Measurements from ENCODE around the gene MRPL24. TPM values are rescaled to one million over a fixed set of nuclear protein-coding genes. Genes with fewer than 3 reads are reported as not detected.

MRPL24 gene
- total and polyA plus RNA-seq, 10 of the 15 experiments (the other 5 are each of a cell fraction or from before 2014, with no cell fraction given), result 87.4 to 269 (median 134) TPM

DNA sequence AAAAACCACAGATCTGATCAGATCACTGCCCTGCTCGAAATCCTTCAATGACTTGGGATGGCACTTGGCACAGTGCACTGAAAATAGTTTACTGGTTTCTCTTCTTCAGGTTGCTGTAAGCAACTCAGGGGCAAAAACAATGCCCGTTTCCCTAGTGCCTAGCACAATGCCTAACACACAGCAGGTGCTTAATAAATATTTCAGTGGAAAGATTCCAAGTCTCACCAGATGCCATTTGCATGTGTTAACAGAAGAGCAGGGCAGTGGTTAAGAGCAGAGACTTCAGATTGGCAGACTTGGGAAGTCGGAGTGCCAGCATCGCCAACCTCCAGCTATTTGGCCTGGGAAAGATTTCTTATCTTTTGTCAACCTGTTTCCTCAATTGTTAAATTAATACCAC, 23.5 kb downstream of the MRPL24 start:
- POLR2A ChIA-PET, result no interaction called here
- DNase-seq (ENCODE audit: low read depth, low spot score) (no peak), FAIRE-seq (no peak), ATAC-seq (no peak)
- H2AFZ ChIP-seq (ENCODE audit: control insufficient read depth, low read depth, low read length), result no peak overlapping the region
- WGBS (ENCODE audit: insufficient coverage, insufficient replicate concordance, low lambda C conversion rate, missing lambda C conversion rate), result 77% methylated on average over 4 of the region's 4 CpGs
- peaks cover 7% of the 10 kb centered on the region for H3K4me1 ChIP-seq (ENCODE audit: control insufficient read depth, insufficient read depth, low read length)
- CTCF ChIA-PET, result interaction anchor here (10.0 kb wide), 1 partner anchor 27 kb away, joined by 68 read pairs; no protein-coding TSS in a partner anchor
- peaks cover 12% of the 10 kb centered on the region for H3K79me2 ChIP-seq (ENCODE audit: control insufficient read depth, insufficient read depth, low read length)
- no TSS peak for BruUV-seq (replicated peaks)
- no peaks in the 10 kb centered on the region; the same call in 1 of the 2 replicates for H4K20me1 ChIP-seq (ENCODE audit: control insufficient read depth, insufficient read depth)
- no peak overlapping the region for H3K4me2 ChIP-seq (ENCODE audit: control insufficient read depth, insufficient read depth)
- no peak overlapping the region for H3K9ac ChIP-seq (ENCODE audit: control insufficient read depth, insufficient read depth, low read length)
- H3K4me3 ChIP-seq, result no peak overlapping the region
- H3K36me3 ChIP-seq (ENCODE audit: control insufficient read depth in 2 of 2, insufficient read depth in 2 of 2, low read length in 1 of 2), result peaks cover 4 to 16% of the 10 kb centered on the region in 2 experiments
- H3K27me3 ChIP-seq (replicated peaks in 1 of 2; ENCODE audit: control insufficient read depth in 2 of 2, insufficient read depth in 2 of 2, low read length in 1 of 2), result no peaks in the 10 kb centered on the region
- SMC1A ChIA-PET (ENCODE audit: uncharacterized antibody, unreplicated experiment), result no interaction called here
- H3K27ac ChIP-seq (ENCODE audit: control insufficient read depth, insufficient read depth), result no peak overlapping the region
- in situ Hi-C loops (cut with MboI) (no loop called here), intact Hi-C loops (cut with micrococcal nuclease; ENCODE audit: unreplicated experiment) (no loop called here)
- RAD21 ChIA-PET (ENCODE audit: unreplicated experiment), result no interaction called here
- H3K9me3 ChIP-seq (replicated peaks; ENCODE audit: control insufficient read depth, insufficient read depth, low read length), result no peaks in the 10 kb centered on the region
- no peak for TF ChIP-seq TAF1 (IDR thresholded peaks at IDR 0.05; ENCODE audit: borderline replicate concordance, low read depth, low read length)
- no peak for TF ChIP-seq PKNOX1 (IDR thresholded peaks at IDR 0.05)
- TF ChIP-seq, protein P1, sequence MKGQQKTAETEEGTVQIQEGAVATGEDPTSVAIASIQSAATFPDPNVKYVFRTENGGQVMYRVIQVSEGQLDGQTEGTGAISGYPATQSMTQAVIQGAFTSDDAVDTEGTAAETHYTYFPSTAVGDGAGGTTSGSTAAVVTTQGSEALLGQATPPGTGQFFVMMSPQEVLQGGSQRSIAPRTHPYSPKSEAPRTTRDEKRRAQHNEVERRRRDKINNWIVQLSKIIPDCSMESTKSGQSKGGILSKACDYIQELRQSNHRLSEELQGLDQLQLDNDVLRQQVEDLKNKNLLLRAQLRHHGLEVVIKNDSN (IDR thresholded peaks at IDR 0.05; ENCODE audit: borderline replicate concordance, extremely low read length, insufficient read depth, low read depth, low read length), result no peak
- TF ChIP-seq, protein P2, sequence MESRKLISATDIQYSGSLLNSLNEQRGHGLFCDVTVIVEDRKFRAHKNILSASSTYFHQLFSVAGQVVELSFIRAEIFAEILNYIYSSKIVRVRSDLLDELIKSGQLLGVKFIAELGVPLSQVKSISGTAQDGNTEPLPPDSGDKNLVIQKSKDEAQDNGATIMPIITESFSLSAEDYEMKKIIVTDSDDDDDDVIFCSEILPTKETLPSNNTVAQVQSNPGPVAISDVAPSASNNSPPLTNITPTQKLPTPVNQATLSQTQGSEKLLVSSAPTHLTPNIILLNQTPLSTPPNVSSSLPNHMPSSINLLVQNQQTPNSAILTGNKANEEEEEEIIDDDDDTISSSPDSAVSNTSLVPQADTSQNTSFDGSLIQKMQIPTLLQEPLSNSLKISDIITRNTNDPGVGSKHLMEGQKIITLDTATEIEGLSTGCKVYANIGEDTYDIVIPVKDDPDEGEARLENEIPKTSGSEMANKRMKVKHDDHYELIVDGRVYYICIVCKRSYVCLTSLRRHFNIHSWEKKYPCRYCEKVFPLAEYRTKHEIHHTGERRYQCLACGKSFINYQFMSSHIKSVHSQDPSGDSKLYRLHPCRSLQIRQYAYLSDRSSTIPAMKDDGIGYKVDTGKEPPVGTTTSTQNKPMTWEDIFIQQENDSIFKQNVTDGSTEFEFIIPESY (IDR thresholded peaks at IDR 0.05), result no peak
- TF ChIP-seq, protein P3, sequence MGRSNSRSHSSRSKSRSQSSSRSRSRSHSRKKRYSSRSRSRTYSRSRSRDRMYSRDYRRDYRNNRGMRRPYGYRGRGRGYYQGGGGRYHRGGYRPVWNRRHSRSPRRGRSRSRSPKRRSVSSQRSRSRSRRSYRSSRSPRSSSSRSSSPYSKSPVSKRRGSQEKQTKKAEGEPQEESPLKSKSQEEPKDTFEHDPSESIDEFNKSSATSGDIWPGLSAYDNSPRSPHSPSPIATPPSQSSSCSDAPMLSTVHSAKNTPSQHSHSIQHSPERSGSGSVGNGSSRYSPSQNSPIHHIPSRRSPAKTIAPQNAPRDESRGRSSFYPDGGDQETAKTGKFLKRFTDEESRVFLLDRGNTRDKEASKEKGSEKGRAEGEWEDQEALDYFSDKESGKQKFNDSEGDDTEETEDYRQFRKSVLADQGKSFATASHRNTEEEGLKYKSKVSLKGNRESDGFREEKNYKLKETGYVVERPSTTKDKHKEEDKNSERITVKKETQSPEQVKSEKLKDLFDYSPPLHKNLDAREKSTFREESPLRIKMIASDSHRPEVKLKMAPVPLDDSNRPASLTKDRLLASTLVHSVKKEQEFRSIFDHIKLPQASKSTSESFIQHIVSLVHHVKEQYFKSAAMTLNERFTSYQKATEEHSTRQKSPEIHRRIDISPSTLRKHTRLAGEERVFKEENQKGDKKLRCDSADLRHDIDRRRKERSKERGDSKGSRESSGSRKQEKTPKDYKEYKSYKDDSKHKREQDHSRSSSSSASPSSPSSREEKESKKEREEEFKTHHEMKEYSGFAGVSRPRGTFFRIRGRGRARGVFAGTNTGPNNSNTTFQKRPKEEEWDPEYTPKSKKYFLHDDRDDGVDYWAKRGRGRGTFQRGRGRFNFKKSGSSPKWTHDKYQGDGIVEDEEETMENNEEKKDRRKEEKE (IDR thresholded peaks at IDR 0.05), result no peak
- no peak for TF ChIP-seq RCOR1 (conservative IDR thresholded peaks at IDR 0.05; ENCODE audit: low read depth, low read length)
- TF ChIP-seq CREM (IDR thresholded peaks at IDR 0.05; ENCODE audit: low read depth), result no peak
